ENCODE results near the gene TEF. TPM values are rescaled to one million over a fixed set of nuclear protein-coding genes. Genes with fewer than 3 reads are reported as not detected.
A peak's percentile ranks its signal among the peaks of the same experiment; 100 is the strongest.

Gene TEF
- total and polyA plus RNA-seq, 2 experiments from 2014 or later, result 2.3 to 7.2 TPM

DNA sequence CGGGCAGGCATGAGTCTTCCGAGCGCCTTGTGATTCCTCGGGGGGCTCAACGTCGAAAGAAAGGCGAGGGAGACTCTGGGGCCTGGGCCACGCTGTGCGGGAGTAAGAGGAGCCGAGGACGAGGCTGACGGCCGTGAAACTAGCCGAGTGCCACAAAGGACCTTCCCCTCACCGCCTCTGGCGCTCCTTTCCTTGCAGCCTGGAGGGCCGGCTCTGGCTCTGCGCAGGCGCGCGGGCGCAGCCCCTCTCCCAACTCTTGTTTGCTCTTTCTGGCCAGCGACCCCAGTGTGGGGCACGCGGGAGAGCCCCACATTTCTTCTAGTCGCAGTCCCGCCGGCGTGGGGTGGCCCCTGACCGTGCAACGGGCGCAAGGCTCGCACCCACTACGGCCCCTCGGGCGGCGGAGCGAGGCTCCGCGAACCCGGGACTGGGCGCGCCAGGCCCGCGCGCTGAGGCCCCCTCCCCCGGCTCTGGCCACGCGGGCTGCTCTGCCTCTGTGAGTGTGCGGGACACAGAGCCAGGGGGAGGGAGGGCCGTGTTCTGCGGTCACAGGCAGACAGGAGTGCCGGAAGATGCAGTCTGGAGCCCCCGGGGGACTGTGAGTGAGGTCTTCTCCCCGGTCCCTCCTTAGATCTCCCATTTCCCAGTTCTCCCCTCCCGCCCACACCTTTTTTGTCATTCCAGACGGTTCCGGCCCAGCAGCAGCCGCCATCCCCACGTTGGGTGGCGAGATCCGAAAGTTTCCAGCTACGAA, 65.9 kb downstream of the TEF start:
- H3K4me3 Mint-ChIP-seq, result peak overlapping the region; percentile 99
- peak overlapping the region; percentile 100 for H3K4me2 ChIP-seq
- H3K4me1 ChIP-seq (ENCODE audit: insufficient read depth), result peaks cover 5% of the 10 kb centered on the region
- ATAC-seq (peak; percentile 22), DNase-seq (ENCODE audit: low spot score) (peak; percentile 72)
- H3K27me3 ChIP-seq (ENCODE audit: insufficient read depth), result no peaks in the 10 kb centered on the region
- H3K27me3 Mint-ChIP-seq (ENCODE audit: insufficient read depth, low read depth, poor library complexity), result peaks cover 38% of the 10 kb centered on the region
- H2AFZ ChIP-seq, result no peak overlapping the region
- peaks cover 19% of the 10 kb centered on the region for H3K4me1 Mint-ChIP-seq
- peaks cover 31% of the 10 kb centered on the region for H3K36me3 Mint-ChIP-seq (ENCODE audit: low read depth)
- TF ChIP-seq EZH2 (IDR thresholded peaks at IDR 0.05; ENCODE audit: low read depth, unreplicated experiment) (no peak), ZNF331 (CRISPR knock-in tag; IDR thresholded peaks at IDR 0.05; ENCODE audit: low read depth) (no peak), CREB1 (CRISPR knock-in tag; IDR thresholded peaks at IDR 0.05; ENCODE audit: low read depth) (no peak), POLR2AphosphoS5 (IDR thresholded peaks at IDR 0.05; ENCODE audit: low read depth) (no peak; the same call in 1 of the 2 replicates)
- TF ChIP-seq, protein P1, sequence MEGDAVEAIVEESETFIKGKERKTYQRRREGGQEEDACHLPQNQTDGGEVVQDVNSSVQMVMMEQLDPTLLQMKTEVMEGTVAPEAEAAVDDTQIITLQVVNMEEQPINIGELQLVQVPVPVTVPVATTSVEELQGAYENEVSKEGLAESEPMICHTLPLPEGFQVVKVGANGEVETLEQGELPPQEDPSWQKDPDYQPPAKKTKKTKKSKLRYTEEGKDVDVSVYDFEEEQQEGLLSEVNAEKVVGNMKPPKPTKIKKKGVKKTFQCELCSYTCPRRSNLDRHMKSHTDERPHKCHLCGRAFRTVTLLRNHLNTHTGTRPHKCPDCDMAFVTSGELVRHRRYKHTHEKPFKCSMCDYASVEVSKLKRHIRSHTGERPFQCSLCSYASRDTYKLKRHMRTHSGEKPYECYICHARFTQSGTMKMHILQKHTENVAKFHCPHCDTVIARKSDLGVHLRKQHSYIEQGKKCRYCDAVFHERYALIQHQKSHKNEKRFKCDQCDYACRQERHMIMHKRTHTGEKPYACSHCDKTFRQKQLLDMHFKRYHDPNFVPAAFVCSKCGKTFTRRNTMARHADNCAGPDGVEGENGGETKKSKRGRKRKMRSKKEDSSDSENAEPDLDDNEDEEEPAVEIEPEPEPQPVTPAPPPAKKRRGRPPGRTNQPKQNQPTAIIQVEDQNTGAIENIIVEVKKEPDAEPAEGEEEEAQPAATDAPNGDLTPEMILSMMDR (conservative IDR thresholded peaks at IDR 0.05; ENCODE audit: low read depth in 2 of 2), result no peak
- peaks cover 14% of the 10 kb centered on the region for H4K20me1 ChIP-seq (replicated peaks; ENCODE audit: insufficient read depth)
- H3K36me3 ChIP-seq (ENCODE audit: insufficient read depth), result peaks cover 7% of the 10 kb centered on the region; the same call in 1 of the 2 replicates
- H3K27ac ChIP-seq (ENCODE audit: low read depth), result peak overlapping the region; percentile 99
- no peaks in the 10 kb centered on the region for H3K9me2 ChIP-seq (ENCODE audit: insufficient read depth)
- peak overlapping the region; percentile 99 for H3K27ac Mint-ChIP-seq
- H3F3A ChIP-seq (replicated peaks; ENCODE audit: low read depth), result peaks cover 16% of the 10 kb centered on the region
- H3K79me2 ChIP-seq (replicated peaks; ENCODE audit: insufficient read depth), result peaks cover 35% of the 10 kb centered on the region
- H3K9me3 Mint-ChIP-seq, result peaks cover 3% of the 10 kb centered on the region; the same call in 1 of the 3 replicates
- H3K4me3 ChIP-seq, result peak overlapping the region; percentile 99

DNA sequence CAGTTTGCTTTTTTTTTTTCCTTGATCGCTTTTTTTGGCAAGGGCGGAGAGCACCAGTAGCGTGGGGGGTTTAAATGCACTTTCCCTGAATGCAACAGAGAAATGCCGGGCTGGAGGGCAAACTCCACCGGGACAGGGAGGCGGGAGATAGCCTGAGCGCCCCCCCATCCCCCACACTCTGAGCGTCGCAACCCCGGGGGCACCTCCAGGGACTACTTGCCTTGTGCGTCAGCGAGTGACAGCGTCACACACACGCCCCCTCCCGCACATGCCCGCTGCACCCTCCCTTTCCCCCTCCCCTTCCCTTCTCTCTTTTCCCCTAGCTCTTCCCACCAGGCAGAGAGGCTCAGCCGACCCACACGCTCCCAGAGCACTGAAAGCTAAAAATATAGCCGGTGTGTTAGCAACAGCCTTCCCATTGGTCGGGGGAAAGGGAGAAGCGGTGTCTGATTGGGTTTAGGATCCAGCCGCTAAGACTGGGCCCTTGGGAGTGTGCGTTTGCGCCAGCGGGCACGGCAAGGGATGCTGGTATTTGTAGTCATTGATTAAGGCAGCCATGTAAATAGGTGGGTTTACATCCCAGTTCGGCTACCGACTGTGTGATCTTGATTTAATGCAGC, 66.6 kb downstream of the TEF start:
- ATAC-seq, result peak; percentile 68
- Histone ChIP-seq H3K79me2 (replicated peaks; ENCODE audit: insufficient read depth) (peaks cover 28% of the 10 kb centered on the region), H3K27ac (ENCODE audit: low read depth) (peak overlapping the region; percentile 99), H3F3A (replicated peaks; ENCODE audit: low read depth) (peaks cover 11% of the 10 kb centered on the region; the same call in 1 of the 2 replicates), H3K4me2 (peak overlapping the region; percentile 100), H3K4me3 (peak overlapping the region; percentile 99), H3K36me3 (ENCODE audit: insufficient read depth) (0 out of 2 replicates have a peak, but pooled peaks cover 3% of the 10 kb centered on the region), H2AFZ (no peak overlapping the region), H3K4me1 (ENCODE audit: insufficient read depth) (peaks cover 5% of the 10 kb centered on the region), H4K20me1 (replicated peaks; ENCODE audit: insufficient read depth) (peaks cover 7% of the 10 kb centered on the region), H3K9me2 (ENCODE audit: insufficient read depth) (no peaks in the 10 kb centered on the region), H3K27me3 (ENCODE audit: insufficient read depth) (no peaks in the 10 kb centered on the region)
- peak; percentile 99 for DNase-seq (ENCODE audit: low spot score)
- Mint-ChIP-seq H3K9me3 (peaks cover 3% of the 10 kb centered on the region; the same call in 1 of the 3 replicates), H3K36me3 (ENCODE audit: low read depth) (peaks cover 24% of the 10 kb centered on the region), H3K27ac (peak overlapping the region; percentile 99), H3K4me3 (peak overlapping the region; percentile 99), H3K27me3 (ENCODE audit: insufficient read depth, low read depth, poor library complexity) (peaks cover 36% of the 10 kb centered on the region), H3K4me1 (peaks cover 13% of the 10 kb centered on the region)
- TF ChIP-seq ZNF331 (CRISPR knock-in tag; IDR thresholded peaks at IDR 0.05; ENCODE audit: low read depth) (no peak), STAT1 (IDR thresholded peaks at IDR 0.05; ENCODE audit: unreplicated experiment) (no peak), ZNF114 (CRISPR knock-in tag; IDR thresholded peaks at IDR 0.05) (no peak), ZNF462 (CRISPR knock-in tag; IDR thresholded peaks at IDR 0.05) (no peak), JUNB (IDR thresholded peaks at IDR 0.05; ENCODE audit: unreplicated experiment) (no peak), POLR2AphosphoS5 (IDR thresholded peaks at IDR 0.05; ENCODE audit: low read depth) (peak; percentile 70)
- TF ChIP-seq, protein P1 (conservative IDR thresholded peaks at IDR 0.05; ENCODE audit: low read depth in 2 of 2), result no peak
